ENCODE measurements around the gene GOT2. TPM values are rescaled to one million over a fixed set of nuclear protein-coding genes. Genes with fewer than 3 reads are reported as not detected.
"Not testable (repeated sequence)": the region's sequence is repeated elsewhere in the genome, so short reads cannot be mapped to it uniquely, and the experiment has no call there.

Gene GOT2
- total and polyA plus RNA-seq, 2 experiments from 2014 or later = 83.8 to 103 TPM

DNA sequence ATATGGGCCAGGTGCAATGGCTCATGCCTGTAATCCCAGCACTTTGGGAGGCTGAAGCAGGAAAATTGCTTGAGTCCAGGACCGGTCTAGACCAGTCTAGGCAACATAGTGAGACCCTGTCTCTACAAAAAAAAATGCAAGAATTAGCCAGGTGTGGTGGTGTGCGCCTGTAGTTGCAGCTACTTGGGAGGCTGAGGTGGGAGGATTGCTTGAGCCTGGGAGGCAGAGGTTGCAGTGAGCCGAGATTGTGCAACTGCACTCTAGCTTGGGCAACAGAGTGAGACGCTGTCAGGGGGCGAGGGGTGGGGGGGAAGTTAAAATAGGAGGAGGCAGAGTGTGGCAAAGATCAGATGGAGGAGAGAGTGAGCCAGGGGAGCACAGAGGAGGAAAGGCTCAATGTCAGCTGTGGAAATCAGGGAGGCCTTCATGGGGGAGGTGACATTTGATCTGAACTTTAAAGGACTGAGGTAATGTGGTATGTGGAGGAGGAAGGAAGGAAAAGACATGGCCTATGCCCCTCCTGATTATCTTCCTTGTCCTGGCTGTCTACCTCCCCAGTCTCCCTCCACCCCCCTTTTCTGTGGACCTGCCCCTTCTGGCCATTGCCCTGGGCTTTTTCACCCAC, 4.7 kb upstream of the GOT2 start:
- no peaks in the 10 kb centered on the region for H3K79me2 ChIP-seq
- 80% methylated on average over 5 of the region's 5 CpGs for WGBS (ENCODE audit: low lambda C conversion rate, missing lambda C conversion rate)
- DNase-seq (ENCODE audit: low spot score) = no peak
- H2AFZ ChIP-seq = no peak overlapping the region
- H3K4me3 ChIP-seq = no peak overlapping the region
- no peaks in the 10 kb centered on the region for H4K20me1 ChIP-seq (ENCODE audit: insufficient read depth, poor library complexity, severe bottlenecking)
- H3K9me2 ChIP-seq (replicated peaks; ENCODE audit: insufficient read depth) = no peaks in the 10 kb centered on the region
- H3K9me3 ChIP-seq (ENCODE audit: low read depth) = no peaks in the 10 kb centered on the region
- no peak overlapping the region for H3K4me2 ChIP-seq
- H3K27me3 ChIP-seq = no peaks in the 10 kb centered on the region
- TF ChIP-seq, protein P1, sequence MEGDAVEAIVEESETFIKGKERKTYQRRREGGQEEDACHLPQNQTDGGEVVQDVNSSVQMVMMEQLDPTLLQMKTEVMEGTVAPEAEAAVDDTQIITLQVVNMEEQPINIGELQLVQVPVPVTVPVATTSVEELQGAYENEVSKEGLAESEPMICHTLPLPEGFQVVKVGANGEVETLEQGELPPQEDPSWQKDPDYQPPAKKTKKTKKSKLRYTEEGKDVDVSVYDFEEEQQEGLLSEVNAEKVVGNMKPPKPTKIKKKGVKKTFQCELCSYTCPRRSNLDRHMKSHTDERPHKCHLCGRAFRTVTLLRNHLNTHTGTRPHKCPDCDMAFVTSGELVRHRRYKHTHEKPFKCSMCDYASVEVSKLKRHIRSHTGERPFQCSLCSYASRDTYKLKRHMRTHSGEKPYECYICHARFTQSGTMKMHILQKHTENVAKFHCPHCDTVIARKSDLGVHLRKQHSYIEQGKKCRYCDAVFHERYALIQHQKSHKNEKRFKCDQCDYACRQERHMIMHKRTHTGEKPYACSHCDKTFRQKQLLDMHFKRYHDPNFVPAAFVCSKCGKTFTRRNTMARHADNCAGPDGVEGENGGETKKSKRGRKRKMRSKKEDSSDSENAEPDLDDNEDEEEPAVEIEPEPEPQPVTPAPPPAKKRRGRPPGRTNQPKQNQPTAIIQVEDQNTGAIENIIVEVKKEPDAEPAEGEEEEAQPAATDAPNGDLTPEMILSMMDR (IDR thresholded peaks at IDR 0.05; ENCODE audit: poor library complexity) = no peak
- TF ChIP-seq EZH2phosphoT487 (IDR thresholded peaks at IDR 0.05; ENCODE audit: low read depth, severe bottlenecking, unreplicated experiment) = no peak
- no peak for TF ChIP-seq EZH2 (IDR thresholded peaks at IDR 0.05; ENCODE audit: borderline replicate concordance)
- H3K4me1 ChIP-seq (ENCODE audit: insufficient read depth) = no peaks in the 10 kb centered on the region
- no peaks in the 10 kb centered on the region for H3K36me3 ChIP-seq (replicated peaks; ENCODE audit: insufficient read depth, low read depth)
- H3K27ac ChIP-seq = no peak overlapping the region

DNA sequence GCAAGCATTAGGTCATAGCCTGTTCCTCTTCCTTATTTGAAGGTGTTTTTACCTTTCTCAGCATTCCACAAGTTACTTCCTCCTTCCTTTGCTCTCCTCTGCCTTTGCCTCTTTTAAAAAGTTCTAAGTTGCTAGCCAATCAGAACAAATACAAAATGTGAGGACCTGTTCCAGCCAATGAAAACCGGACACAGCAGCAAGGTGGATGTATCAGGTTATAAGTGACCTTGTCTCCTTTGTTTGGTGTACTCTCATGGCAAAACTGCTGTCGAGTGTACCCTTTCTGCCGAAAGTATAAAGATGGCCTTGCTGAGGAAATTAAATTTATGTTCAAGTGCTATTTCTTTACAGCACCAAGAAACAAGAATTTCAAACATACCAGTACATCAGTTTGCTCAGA, 2.2 kb upstream of the GOT2 start:
- not testable (repeated sequence) for H2AFZ ChIP-seq; H3K27ac ChIP-seq; DNase-seq (ENCODE audit: low spot score); H3K4me3 ChIP-seq; H3K4me2 ChIP-seq; H3K9me3 ChIP-seq (ENCODE audit: low read depth); H3K4me1 ChIP-seq (ENCODE audit: insufficient read depth); H3K9me2 ChIP-seq (replicated peaks; ENCODE audit: insufficient read depth); H3K27me3 ChIP-seq; H3K36me3 ChIP-seq (replicated peaks; ENCODE audit: insufficient read depth, low read depth)
- WGBS (ENCODE audit: low lambda C conversion rate, missing lambda C conversion rate) = 79% methylated on average over 3 of the region's 3 CpGs
- Histone ChIP-seq H3K79me2 (peaks cover 24% of the 10 kb centered on the region), H4K20me1 (ENCODE audit: insufficient read depth, poor library complexity, severe bottlenecking) (peaks cover 10% of the 10 kb centered on the region)

DNA sequence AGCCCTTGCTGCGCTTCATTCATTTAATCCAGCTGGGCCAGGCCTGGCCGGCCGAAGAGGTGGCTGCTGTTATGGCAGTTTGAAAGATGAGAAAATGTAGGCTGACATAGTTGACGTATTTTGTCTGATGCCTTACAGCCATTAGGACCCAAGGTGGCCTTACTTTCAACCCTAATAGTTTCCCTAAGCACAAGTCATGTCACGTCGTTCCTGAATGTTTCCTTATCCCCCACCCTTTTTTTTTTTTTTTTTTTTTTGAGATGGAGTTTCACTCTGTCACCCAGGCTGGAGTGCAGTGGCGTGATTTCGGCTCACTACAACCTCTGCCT, 307 bp upstream of the GOT2 start:
- peaks cover 44% of the 10 kb centered on the region for H3K79me2 ChIP-seq
- DNase-seq (ENCODE audit: low spot score) = no peak
- no peaks in the 10 kb centered on the region for H3K36me3 ChIP-seq (replicated peaks; ENCODE audit: insufficient read depth, low read depth)
- H3K4me3 ChIP-seq = no peak overlapping the region
- H4K20me1 ChIP-seq (ENCODE audit: insufficient read depth, poor library complexity, severe bottlenecking) = peaks cover 16% of the 10 kb centered on the region
- peak overlapping the region; percentile 96 for H3K4me2 ChIP-seq
- H3K27me3 ChIP-seq = no peaks in the 10 kb centered on the region
- H3K9me3 ChIP-seq (ENCODE audit: low read depth) = no peaks in the 10 kb centered on the region
- H3K4me1 ChIP-seq (ENCODE audit: insufficient read depth) = peaks cover 9% of the 10 kb centered on the region
- peak overlapping the region; percentile 65 for H2AFZ ChIP-seq
- 34% methylated on average over 8 of the region's 8 CpGs for WGBS (ENCODE audit: low lambda C conversion rate, missing lambda C conversion rate)
- peak overlapping the region; percentile 33 for H3K27ac ChIP-seq
- H3K9me2 ChIP-seq (replicated peaks; ENCODE audit: insufficient read depth) = no peaks in the 10 kb centered on the region
- TF ChIP-seq, protein P1 (IDR thresholded peaks at IDR 0.05; ENCODE audit: poor library complexity) = no peak
- TF ChIP-seq EZH2phosphoT487 (IDR thresholded peaks at IDR 0.05; ENCODE audit: low read depth, severe bottlenecking, unreplicated experiment) (no peak), EZH2 (IDR thresholded peaks at IDR 0.05; ENCODE audit: borderline replicate concordance) (no peak)

DNA sequence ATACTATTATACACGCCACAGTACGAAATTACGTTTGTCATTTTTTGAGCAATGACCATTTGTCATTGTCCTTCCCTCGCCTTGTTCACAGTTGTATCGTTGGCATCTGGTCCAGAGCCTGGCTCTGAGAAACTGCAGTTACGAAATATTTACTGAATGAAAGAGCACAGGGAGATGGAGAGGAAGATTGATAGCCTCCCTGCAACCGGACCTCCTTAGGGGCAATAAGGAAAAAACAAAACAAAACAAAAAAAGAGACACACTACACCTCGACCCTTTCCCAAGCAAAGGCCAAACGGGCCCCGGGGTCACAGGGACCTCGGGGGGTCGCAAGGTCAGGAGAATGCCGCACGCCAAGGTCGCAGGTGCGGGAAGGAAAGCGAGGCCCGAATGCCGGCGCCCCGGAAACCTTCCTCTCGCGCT, 857 bp downstream of the GOT2 start:
- H4K20me1 ChIP-seq (ENCODE audit: insufficient read depth, poor library complexity, severe bottlenecking) = peaks cover 22% of the 10 kb centered on the region
- peaks cover 55% of the 10 kb centered on the region for H3K79me2 ChIP-seq
- H2AFZ ChIP-seq = peak overlapping the region; percentile 96
- H3K4me3 ChIP-seq = peak overlapping the region; percentile 75
- WGBS (ENCODE audit: low lambda C conversion rate, missing lambda C conversion rate) = 3% methylated on average over 22 of the region's 23 CpGs
- DNase-seq (ENCODE audit: low spot score) = no peak
- H3K4me1 ChIP-seq (ENCODE audit: insufficient read depth) = peaks cover 9% of the 10 kb centered on the region
- no peaks in the 10 kb centered on the region for H3K9me2 ChIP-seq (replicated peaks; ENCODE audit: insufficient read depth)
- H3K9me3 ChIP-seq (ENCODE audit: low read depth) = no peaks in the 10 kb centered on the region
- peak overlapping the region; percentile 78 for H3K27ac ChIP-seq
- H3K4me2 ChIP-seq = peak overlapping the region; percentile 96
- no peak for TF ChIP-seq EZH2 (IDR thresholded peaks at IDR 0.05; ENCODE audit: borderline replicate concordance)
- H3K27me3 ChIP-seq = no peaks in the 10 kb centered on the region
- H3K36me3 ChIP-seq (replicated peaks; ENCODE audit: insufficient read depth, low read depth) = no peaks in the 10 kb centered on the region
